Fibroblast of the conjunctiva (primary cell): ENCODE data around the gene SUPT6H.
A peak's percentile ranks its signal among the peaks of the same experiment; 100 is the strongest.

ENCODE experiments used
- DNase-seq: peaks from one replicate; pipeline ENCODE4 v3.0.0-alpha.2; 2010; ENCODE audit warnings: low read depth

Gene SUPT6H

DNA sequence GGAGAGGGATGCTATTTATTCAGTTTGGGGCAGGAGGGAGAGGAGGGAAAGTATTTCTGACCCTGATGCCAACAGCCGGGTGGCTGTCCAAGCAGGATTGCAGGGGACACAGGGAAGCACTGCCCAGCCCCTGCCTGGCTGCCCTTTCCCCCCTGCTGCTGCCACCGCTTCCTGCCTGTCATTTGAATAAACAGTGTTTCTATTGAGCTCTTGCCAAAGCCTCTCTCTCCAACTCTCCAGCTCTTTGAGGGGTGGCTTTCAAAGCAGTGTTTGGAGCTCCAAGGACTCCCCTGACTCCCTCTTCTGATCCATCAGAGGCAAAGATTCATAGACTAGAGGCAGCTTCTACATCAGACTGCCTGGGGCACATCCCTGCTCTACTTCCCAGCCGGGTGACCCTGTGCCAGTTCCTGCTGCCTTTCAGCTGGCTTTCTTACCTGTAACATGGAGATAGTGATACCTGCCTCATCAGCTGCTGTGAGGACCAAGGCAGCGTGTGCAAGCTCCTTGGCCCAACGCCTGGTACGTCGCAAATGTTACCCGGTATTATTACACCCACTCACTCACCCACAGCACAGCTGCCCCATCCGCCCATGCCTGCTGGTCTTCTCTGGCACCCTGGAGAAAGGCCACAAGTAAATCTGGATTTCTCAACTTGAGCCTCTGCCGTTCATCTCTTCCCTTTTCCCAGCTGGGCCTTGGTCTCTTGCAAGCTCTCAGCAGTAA lies 40.2 kb downstream of the SUPT6H start:
- DNase-seq, result no peak

GRCh38 chr17:28702752-28703150 lies 40.7 kb downstream of the SUPT6H start:
- DNase-seq, result no peak

GRCh38 chr17:28703552-28704218 lies 41.7 kb downstream of the SUPT6H start:
- no peak for DNase-seq

- no peak for DNase-seq
Measured at GRCh38 chr17:28704219-28704858, 42.3 kb downstream of the SUPT6H start.

DNA sequence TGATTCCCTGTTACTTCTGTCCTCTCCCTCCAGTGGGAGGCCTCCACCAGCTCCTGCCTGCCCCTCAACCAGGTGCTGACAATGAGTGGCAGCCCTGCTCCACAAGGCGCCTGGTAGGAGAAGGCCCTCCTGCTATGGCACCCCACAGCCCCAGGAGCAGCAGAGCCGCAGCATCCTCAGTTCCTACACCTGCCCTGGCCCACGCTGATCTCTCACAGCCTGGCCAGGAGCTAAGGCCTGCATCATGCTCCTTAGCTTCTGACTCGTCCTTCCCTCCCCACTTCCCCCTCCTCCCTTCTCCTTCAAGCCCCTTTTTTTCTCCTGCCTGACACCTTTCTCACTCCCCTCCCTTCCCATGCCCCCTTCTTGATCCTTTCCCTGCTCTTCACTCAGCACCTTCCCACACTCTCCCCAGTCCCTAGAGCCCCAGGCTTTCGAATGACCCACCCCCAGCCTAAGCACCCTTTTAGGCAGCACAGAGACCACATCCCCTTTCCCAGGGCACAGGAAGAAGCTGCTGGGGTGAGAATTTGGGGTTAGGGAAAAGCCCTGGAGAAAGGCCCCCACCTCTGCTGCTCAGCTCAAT lies 43.2 kb downstream of the SUPT6H start:
- no peak for DNase-seq

DNA sequence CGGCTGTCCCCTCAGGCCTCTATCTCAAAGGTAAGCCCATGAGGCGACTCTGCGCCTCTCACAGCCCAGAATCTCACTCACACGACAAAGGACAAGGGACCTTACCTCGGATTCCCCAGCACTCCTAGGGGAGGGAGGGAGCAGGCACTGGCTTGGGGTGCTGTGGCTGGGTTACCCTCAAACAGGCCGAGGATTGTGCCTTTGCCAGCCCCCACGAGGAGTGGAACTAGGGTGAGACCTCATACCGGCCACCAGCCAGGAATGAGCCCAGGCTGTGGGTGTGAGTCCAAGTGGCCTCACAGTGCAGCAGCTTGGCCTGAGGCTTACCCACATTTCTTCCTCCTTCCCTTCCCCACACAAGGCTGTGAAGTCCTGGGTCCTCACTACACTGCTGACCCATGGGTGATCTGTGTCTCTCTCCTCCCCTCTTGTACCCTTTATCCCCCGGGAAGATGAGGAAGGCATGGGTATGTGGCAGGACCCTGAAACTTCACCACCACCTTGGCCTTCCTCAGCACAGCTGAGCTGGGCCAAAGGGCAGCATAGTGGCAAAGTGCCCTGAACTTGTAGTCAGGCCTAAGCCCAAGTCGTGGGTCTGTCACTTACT lies 43.8 kb downstream of the SUPT6H start:
- no peak for DNase-seq

DNA sequence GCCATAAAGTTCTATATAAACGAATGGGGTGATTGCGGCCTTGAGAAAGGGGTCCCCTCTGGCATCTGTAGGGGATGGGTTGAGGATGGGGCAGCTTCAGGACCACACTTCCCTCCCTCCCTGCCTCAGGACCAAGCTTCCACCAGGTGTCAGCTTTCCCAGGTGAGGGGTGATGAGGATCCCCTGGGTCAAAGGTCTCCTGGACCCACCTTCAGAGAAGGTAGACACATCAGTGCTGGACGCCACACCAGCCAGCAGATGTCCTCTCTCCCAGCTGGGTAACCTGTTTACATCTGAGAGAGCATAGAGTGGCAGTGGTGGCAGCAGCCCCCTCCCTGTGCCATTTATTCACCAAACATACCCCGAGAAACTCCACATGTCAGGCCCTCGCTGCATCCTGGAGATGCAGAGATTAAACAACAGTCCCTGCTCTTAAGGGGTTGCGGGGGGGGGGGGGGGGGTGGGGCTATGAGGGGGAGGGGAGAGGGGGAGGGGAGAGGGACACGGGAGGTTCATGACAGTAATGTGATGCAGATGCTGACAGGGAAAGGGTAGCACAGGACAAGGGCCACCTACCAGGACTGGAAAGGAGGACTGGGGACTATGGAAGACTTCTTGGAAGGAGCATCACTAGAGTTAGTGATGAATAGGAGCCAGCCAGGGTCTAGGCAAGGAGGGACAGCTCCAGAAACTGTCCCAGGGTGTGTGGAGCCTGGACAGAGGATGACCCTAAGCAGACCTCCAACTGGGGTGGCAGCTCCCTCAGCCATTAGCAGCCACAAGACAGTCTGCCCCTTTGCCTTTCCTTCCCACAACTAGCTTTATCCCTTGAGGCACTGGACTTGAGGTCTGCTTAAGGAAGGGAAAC lies 44.7 kb downstream of the SUPT6H start:
- DNase-seq, result no peak

- no peak for DNase-seq
Measured at GRCh38 chr17:28707339-28707720, 45.3 kb downstream of the SUPT6H start.

GRCh38 chr17:28710861-28711722 lies 49.1 kb downstream of the SUPT6H start:
- DNase-seq, result peak; percentile 87

DNA sequence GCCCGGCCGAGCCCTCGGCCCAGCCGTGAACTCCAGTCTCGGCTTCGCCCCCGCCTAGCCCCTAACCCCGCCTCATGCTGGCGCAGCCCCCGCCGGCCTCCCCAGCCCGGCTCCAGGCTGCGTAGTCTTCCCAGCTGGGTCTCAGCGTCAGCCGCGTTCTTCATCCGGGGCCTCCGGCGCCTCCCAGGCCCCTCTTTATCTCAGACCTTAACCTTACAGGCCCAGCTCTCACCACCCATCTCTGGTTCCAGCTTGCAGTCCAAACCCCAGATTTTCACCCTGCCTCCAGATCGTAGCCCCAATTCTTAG lies 49.7 kb downstream of the SUPT6H start, which contains the start of gene PROCA1:
PROCA1 (minus strand) TSS at position 166 of the 309 bp plus-strand sequence. CDS start 228 bp downstream, outside the sequence.
- DNase-seq, result no peak

- no peak for DNase-seq
Measured at GRCh38 chr17:28712032-28712704, 50.2 kb downstream of the SUPT6H start.

DNA sequence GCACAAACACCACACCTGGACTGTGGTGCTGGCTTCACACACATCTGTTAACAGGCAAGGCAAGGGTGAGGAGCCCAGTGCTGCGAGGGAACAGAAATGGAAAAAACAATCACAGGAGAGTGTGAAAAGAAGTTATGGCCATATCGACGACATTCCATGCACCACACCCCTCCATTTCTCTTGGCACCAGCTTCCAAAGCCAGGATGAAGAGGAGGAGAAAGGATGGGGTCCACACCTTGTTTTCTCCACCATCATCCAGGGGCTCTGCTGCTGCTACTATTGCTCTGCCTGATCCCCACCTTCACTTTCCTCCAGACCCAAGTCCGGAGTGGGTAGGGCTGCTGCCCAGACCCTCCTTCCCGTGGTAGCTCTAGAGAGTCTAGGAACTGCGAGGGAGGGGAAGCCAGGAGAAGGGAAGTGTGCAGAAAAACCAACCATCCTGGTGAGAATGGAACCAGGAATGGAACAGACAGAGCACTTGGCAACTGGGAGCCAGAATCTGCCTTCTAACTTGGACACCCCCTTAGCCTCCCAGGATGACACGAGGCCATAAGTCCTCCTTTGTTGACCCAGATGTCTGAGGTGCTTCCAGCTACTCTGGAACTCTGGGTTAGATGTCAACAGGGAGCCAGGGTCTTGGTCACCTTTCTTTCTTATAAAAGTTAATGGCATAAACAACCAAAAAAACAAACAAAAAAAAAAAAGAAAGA lies 50.9 kb downstream of the SUPT6H start:
- DNase-seq, result no peak

- DNase-seq, result no peak
Measured at GRCh38 chr17:28714281-28714680, 52.3 kb downstream of the SUPT6H start.

GRCh38 chr17:28715217-28715616 lies 53.2 kb downstream of the SUPT6H start:
- no peak for DNase-seq

GRCh38 chr17:28716740-28717577 lies 55.0 kb downstream of the SUPT6H start:
- peak; percentile 36 for DNase-seq

- DNase-seq, result peak; percentile 76
Measured at GRCh38 chr17:28717578-28718332, 55.8 kb downstream of the SUPT6H start, which contains the start of gene RAB34. TSS of gene RAB34 (minus strand) at chr17:28717868. CDS start at chr17:28717266, 602 bp downstream.

GRCh38 chr17:28718333-28719020 lies 56.5 kb downstream of the SUPT6H start:
- no peak for DNase-seq
